CMK (cell line): Measurements from ENCODE around the gene FAM217A.
A peak's percentile ranks its signal among the peaks of the same experiment; 100 is the strongest.
"Not testable (repeated sequence)": the region's sequence is repeated elsewhere in the genome, so short reads cannot be mapped to it uniquely, and the experiment has no call there.

Experiments
- DNase-seq: peaks from one replicate; pipeline ENCODE4 v3.0.0-alpha.2; 2010; ENCODE audit warnings: low read depth

FAM217A gene

DNA sequence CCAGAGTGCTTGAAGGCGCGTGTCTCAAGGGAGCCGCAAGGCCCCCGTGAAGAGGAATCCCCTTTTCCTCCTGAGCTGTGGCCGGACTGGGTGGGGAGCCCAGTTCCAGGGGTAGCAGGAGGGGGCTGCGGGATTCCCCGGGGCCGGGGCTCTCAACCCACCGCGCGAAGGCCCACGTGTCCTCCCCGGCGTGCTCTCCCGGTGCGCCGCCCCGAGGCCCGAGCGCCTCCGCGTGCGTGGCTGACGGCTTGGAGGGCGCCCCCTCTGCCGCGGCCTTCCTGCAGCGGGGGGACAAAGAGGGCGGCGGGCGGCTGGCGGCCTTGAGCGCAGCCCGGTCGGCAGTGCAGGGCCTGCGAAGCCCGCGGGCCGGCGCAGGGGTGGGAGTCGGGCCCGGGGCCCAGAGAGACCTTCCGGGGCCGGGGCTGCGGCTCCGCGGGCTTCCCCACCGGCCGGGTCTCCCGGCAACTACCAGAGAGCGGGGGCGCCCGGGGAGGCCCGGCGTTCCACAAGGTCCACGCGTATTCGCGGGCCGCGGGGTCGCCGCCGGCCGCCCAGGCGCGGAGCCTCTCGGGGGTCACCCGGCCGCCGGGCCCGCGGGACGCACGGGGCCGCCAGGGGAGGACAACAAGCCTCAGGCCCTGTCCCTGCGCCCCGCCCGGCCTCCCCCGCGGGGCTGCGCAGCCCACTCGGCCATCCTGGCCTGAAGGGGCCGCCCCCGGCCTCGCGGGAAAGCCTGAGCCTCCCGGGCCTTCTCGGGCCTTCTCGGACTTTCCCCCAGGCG is at the start of gene FAM217A:
Gene FAM217A (minus strand): TSS at position 447 of the 781 bp plus-strand sequence. CDS start 1,723 bp downstream, outside the sequence.
- DNase-seq: no peak

GRCh38 chr6:4128072-4128471 is 49.1 kb upstream of the FAM217A start:
- no peak for DNase-seq

DNA sequence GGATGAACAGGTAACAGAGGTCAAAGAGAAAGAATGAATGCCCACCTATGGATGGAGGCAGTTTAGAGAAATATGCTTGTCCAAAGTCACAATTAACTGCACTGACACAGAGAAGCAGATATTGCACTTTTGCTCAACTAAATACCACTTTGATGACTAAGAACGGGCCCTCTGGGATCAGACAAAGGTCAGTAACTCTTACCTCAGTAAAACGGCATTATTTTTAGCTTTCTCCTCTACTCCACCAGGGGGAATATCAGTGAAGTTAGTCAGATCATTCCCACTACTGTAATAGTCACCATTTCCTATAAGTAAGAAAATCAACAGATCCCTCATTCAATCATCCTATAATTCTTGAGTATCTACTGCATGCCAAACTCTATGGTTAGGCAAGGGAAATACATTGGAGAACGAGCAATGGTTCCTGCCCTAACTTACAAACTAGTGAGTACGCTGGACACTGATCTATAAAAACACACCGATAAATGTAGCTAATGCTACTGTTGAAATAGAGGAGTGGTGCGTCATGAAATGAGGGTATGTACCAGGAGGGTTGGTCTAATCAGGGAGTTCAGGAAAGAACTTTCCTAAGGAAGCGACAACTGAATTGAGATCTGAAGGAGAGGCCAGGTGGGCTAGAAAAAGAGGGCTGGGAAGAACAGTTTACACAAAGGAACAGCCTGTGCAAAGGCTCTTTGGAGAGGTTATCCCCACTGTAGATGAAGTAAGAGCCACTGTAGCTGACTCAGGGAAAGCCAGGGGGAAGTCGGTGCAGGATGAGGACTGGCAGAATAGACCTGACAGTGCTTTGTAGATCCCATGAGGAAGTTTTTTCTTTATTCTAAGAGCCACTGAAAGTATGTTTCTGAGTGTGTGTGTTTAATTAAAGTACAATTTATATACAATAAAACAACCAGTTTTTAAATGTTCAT is 47.3 kb upstream of the FAM217A start:
- DNase-seq: no peak

GRCh38 chr6:4125500-4125899 is 46.6 kb upstream of the FAM217A start:
- DNase-seq: no peak

DNA sequence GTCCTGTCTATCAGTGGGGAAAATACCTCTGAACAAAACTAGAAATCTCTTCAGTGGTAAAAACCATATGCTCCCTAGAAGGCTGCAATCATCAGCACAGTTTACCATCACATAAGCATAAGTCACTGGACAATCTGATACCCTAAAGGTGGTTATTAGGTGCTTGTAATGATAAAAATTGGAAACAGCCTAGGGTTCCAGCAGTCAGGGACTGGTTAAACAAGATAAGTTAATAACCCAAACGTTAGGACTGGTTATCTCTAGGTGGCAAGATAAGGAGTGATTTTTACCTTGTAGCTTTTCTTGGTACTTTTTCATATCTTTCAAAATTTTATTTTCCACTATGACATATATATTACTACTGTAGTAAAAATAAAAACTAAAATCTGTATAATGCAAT is 45.4 kb upstream of the FAM217A start:
- no peak for DNase-seq

DNA sequence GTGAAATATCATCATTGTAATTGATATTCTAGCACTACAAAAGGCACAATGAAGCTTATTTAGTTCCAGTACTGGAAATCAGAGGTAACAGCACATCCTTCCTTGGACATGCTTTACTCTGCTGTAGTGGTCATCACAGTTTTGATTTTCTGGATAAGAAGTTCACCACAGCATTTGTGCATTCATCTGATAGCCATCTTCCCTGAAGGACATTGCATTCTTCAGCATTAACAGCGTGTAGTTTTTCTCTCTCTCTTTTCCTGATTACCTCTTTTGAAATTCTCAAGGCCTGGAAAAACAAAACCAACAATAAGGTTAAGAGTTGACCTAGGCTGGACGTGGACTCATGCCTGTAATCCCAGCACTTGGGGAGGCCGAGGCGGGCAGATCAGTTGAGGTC is 36.8 kb upstream of the FAM217A start:
- DNase-seq: no peak

DNA sequence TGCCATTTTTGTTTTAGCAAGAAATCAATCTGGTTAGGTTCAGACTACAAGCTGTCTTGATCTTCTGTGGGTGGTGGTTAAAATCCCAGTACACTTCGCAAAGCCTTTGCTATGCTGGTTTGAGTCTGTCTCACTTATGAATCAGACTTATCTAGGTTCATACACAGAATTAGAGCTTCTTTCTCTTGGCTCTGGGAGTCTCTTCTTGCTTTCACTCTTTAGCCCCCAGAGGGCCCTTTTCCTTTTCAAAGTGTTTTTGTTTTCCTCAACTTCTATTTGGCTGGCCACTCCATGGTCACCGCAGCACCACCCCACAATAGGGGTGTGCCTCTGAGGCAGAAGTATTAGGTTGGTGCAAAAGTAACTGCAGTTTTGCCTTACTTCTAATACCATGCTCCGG is 35.2 kb upstream of the FAM217A start:
- DNase-seq: no peak

DNA sequence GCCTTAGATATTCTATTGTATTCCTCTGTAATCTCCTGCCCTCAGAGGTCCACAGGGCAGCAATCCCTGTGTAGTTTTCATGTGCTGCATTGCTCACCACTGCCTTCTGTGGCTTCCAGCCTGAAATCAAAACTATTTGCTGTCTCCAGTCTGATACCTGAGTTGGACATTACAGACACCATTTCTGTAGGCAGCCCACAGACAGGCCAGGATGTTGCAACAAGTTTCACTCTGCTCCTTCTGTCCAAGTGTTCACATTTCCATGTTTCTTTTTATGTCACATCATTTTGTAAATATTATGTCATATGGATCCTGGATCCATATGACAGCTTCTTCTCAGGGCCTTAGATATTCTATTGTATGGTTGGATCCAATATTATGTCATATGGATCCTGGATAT is 34.7 kb upstream of the FAM217A start:
- DNase-seq: no peak

DNA sequence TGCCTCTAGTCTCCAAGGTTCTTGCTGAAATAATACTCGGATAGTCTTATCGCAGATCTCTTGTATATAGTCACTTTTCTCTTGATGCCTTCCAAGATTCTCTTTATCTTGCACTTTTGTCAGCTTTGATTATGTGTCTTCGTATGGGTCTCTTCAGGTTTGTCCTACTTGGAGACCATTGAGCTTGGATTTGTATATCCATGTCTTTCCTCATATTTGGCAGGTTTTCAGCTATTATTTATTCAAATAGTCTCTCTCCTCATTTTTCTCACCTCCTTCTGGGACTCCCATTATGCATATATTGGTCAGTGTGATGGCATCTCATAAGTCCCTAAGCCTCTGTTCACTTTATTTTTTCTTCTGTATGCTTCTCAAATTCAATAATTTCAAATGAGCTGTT is 33.4 kb upstream of the FAM217A start:
- no peak for DNase-seq

DNA sequence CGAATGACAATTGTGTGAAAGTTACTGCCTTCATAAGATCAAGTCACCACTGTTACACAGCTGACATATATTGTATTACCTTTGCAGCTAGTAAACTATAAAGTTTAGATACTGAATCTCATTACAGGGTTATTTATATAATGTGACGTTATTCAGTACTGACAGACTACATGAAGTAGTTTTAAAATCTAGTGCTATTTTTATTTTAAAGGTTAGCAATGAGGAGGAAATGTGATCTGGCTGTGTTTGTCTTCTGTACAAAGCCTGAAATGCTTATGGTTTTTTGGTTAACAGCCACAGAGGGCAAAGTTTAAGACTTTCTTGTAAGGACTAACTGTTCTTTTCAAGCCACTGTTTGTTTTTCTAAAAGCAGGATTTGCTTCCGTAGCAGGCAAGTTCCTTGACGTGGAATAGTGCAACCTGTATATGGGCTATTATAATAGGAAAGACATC is 30.5 kb upstream of the FAM217A start:
- not testable (repeated sequence) for DNase-seq

DNA sequence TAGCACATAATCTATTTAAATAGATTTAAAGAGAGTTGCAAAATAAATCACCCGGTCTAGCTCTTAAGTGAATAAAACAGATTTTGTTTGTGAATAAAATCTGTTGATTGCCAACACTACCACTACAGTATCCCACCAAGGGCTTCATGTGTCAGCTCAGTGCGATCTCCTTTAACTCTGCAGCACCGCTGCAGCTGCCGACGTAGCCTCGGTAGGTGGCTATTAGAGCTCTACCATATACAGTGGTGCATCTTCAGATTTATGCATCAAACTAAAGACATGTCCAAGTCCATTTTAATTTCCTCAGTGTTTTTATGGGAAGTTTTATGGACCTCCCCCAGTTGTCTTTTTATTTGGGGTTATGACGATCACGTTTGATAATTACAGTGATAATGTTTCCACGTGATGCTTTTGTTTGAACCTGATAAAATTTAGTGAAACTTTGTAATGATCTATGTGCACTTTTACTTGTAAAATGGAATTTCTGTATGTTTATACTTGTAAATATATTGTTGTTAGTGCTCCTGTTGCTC is 29.7 kb upstream of the FAM217A start:
- DNase-seq: no peak

DNA sequence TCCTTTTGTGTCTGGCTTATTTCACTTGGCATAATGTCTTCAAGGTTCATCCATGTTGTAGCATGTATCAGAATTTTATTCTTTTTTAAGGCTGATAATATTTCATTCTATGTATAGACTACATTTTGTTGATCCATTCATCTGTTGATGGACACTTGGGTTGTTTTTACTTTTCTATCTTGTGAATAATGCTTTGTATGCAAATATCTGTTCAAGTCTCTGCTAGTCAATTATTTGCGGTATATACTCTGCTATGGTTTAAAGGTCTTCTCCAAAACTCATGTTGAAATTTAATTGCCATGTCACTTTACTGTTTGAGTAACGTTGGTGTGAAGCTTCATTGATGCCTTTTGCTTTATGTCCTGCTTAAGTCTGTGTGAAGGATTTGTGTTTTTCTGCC is 28.9 kb upstream of the FAM217A start:
- no peak for DNase-seq

GRCh38 chr6:4105980-4106536 is 27.1 kb upstream of the FAM217A start:
- DNase-seq: no peak

DNA sequence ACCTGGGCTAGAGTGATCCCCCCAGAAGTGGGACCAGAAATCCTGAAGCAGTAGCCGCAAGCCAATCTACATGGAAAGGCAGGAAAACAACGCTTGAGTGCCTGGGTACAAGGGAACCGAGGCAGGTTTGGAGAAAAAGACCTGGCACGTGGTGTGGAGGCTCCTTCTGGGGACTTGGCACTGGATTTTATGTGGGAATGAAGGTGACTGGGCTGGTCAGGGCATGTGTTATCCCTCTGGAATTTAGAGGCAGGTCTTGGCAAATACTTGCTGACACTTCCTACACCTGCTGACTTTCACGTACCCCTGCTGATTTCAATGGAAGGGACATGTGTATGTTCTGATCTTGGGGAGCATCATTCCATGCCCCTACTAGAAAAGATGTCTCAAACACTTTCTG is 25.0 kb upstream of the FAM217A start:
- DNase-seq: no peak

- DNase-seq: no peak
These were observed 23.8 kb upstream of the FAM217A start for GRCh38 chr6:4102687-4103244.

GRCh38 chr6:4101298-4101697 is 22.4 kb upstream of the FAM217A start:
- DNase-seq: no peak

DNA sequence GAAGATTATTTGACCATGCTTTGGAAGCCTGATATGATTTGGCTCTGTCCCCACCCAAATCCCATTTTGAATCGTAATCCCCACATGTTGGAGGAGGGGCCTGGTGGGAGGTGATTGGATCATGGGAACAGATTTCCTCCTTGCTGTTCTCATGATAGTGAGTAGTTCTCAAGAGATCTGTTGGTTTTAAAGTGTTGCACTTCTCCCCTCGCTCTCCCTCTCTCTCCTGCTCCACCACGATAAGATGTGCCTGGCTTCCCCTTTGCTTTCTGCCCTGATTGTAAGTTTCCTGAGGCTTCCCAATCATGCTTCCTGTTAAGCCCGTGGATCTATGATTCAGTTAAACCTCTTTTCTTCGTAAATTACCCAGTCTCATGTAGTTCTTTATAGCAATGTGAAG is 21.7 kb upstream of the FAM217A start:
- DNase-seq: peak; percentile 88

GRCh38 chr6:4093288-4093687 is 14.4 kb upstream of the FAM217A start:
- DNase-seq: no peak

- no peak for DNase-seq
These were observed 13.0 kb upstream of the FAM217A start for GRCh38 chr6:4091941-4092340.

DNA sequence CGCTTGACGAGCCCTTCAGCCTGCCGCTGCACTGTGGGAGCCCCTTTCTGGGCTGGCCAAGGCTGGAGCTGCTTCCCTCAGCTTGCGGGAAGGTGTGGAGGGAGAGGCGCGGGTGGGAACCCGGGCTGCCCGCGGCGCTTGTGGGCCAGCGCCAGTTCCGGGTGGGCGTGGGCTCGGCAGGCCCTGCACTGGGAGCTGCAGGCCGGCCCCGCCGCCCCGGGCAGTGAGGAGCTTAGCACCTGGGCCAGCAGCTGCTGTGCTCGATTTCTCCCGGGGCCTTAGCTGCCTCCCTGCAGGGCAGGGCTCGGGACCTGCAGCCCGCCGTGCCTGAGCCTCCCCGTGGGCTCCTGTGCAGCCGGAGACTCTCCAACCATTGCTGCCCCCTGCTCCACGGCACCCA is 11.1 kb upstream of the FAM217A start:
- DNase-seq: not testable (repeated sequence)

DNA sequence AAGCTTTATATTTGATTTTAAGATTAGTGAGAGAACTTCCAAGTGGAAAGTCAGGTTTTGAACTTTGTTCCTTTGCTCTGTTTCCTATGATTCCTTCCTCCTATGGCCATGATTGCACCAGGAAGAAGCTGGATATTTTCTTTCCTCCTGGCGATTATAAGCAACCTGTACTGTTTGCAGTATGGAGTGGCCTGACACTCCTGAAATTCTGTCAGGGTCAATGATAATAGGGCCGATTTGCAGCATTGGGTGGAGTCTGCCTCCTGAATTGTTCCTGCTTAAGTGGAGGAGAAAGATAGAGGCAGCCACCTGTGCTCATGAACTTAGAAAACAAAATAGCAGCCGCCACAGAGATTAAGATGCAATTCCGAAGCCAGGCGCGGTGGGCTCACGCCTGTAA is 9.8 kb upstream of the FAM217A start:
- DNase-seq: no peak

GRCh38 chr6:4085332-4085700 is 6.4 kb upstream of the FAM217A start:
- no peak for DNase-seq
